HG02852 (cell line): ENCODE results near the gene FCGR3A.
"Not testable (repeated sequence)": the region's sequence is repeated elsewhere in the genome, so short reads cannot be mapped to it uniquely, and the experiment has no call there.

Experiments
- ATAC-seq: cut with Tn5 transposase; IDR thresholded peaks from one replicate; pipeline ENCODE4 v1.9.1; 2021; ENCODE audit warnings: mild to moderate bottlenecking, moderate library complexity; ENCODE audit not compliant: unreplicated experiment

The FCGR3A gene

DNA sequence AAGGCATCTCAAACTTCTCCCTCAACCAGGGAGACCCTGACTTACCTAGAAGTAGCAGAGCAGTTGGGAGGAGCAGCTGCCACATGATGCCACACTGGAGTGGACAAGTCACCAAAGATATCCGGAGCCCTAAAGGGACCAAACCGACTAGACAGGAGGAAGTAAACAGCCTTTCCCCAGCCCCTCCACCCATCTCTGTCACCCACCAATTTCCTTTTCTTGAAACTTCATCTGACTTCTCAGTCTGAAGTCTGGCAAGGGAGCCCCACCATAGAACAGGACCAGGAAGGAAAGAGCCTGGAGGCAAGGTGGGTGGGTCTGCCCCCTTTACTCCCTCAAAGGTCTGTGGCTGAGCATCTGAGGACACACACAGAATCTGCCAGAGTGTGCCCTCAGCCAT lies at the start of gene FCGR3A:
Gene FCGR3A, minus strand, starts transcription at position 167 of the 400 bp plus-strand sequence. Its CDS starts 82 bp downstream, at position 85.
- no peak for ATAC-seq

DNA sequence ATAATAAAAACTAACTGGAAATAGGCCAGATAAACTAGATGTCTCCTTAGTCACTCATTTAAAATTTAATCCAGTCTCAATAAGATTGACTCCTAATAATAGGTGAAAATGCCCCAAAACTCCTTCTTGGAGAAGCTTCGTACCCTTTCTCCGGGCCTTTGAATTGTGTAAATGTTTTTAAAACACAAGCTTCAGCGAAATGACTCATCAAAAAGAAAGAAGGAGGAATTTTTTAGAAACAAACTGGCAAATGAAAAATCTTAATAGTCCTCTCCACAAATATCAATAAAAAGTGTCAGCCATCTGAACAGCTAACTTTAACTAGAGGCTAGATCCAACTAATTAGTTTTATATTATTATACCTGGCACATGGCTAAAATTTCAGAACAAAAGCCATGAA lies 47.5 kb upstream of the FCGR3A start:
- ATAC-seq = not testable (repeated sequence)

DNA sequence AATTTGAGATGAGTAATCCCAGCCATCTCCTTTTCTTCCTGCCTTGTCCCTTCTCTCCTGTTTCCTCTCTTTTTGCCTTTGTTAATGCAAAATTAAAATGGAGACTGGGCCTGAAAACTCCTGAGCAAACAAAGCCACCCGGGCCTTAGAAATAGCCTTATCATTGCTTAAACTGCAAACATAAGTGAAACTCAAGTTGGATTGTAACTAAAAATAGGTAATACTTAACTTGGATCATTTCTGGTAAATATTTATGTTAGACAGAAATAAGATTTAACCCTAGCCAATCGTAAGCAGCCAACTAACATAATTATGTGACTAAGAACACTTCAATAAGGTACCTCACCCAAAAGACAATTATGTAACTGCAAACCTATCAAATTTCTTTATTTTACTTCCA lies 46.0 kb upstream of the FCGR3A start:
- not testable (repeated sequence) for ATAC-seq

DNA sequence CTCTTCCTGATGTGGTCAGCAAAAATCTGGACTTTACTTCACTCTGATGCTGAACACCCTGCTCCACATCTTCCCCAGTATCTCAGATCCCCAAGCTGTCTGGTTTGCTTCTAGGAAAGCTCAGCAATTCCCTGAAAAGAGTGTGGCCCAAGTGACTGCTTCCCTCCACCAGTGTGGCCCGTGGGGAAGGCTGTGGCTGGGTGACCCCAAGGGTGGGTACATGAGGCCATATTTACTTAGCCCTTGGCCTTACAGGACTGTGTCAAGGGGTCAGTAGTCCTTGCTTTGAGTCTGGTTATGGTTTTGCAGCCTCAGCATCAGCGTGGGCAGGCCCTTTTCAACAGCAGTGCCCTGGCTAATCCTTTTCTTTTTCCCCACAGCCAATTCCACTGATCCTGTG lies 45.6 kb upstream of the FCGR3A start:
- not testable (repeated sequence) for ATAC-seq

DNA sequence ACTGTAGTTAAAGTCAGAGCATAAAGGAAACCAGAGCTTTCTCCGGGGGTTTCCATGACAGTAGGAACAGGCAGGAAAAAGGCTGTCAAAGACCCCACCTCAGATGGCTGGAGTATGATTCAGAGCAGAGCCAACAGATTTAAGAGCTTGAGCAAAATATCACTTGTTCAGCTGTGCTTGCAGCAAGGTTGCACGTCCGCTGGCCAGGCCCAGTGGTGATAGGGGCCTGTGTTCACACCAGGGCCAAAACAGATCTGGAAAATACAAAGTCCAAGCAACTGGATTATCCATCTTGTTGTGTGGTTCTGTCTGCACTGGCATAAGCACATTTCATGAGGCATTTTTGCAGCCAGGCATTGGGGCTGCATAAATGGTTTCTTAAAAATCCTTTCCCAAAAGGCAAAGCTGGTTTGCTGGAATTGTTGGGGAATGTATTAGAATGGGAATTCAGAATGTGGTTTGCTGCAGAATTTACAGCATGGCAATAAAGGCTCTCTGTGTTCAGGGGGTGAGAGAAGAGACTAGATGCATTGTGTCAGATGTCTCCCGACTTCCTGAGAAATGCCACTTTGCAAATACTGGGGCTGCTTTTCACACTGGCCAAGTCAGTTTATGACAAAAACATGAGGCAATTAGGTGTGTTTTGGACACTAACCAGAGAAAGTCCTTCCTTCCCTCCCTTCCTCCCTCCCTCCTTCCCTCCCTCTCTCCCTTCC lies 44.8 kb upstream of the FCGR3A start:
- ATAC-seq = not testable (repeated sequence)

DNA sequence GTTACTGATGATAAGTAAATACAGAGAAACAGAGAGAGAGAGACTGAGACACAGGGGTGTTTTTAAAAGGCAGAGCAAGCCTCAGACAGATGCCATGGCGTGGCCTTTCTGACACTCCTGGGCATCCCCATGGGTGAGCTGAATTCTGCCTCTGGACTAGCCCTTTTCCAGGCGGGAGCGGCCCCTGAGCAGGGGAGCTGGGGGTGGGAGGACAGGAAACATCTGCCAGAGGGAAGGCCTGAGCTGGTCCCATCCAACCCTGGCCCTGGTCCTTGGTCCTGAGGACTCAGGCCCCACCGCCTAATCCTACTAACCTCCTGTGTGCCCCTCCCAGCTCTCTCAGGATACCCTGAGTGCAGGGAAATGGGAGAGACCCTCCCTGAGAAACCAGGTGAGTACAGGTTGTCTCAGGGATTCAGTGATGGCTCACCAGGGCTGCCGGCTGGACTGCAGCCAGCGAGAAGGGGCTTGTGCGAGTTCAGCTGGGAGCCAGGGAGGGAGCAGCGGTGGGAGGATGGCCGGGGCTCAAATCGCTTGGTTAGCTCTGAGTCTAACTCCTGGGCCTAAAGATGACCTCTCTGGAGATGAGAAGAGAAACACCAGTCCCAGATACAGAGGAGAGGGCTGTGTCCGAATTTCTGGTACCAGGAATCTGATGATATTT lies 43.6 kb upstream of the FCGR3A start:
- ATAC-seq = not testable (repeated sequence)

DNA sequence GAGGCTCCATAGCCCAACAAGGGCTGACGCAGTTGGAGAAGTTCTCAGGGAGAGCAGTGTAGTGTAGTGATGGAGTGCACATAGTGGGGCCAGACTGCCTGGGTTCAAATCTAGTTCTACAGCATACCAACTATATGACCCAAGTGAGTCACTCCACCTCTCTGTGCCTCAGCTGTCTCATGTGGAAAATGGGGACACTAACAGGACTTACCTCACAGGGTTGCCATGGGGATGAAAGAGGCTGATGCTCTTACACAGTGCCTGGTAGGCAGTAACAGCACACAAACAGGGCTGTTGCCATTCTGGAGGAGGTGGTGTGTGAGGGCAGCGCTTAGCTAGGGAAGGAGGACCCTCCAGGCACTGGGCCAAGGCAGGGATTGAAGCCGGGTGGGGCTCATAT lies 43.0 kb upstream of the FCGR3A start:
- ATAC-seq = not testable (repeated sequence)

DNA sequence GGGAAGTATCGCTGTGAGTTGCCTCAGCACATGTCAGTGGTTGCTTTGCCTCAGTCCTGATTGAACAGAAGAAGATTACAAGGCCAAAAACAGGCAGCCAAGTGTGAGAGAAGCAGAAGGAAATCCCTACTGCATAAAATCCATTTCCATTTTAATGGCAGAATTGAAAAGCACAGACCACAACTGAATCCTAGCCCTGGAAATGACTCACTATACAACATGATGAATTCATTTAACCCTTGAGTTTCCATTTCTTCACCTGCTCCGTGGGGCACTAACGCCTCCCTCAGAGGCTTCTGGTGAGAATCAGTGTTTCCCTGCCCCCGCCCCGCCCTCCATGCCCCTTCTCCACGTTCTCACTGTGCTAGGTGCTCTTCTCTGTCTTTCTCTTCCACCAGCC lies 40.3 kb upstream of the FCGR3A start:
- ATAC-seq = not testable (repeated sequence)

DNA sequence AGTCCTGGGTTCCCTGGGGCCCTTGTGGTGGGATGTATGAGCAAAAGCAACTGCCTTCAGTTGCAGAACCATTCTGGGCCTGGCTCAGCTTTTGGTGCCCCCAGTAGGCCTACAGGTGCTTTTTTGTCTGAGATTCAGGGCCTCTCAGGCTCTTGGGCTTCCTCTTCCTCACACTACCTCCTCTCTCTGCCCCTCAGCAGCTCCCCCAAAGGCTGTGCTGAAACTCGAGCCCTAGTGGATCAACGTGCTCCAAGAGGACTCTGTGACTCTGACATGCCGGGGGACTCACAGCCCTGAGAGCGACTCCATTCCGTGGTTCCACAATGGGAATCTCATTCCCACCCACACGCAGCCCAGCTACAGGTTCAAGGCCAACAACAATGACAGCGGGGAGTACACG lies 39.7 kb upstream of the FCGR3A start:
- ATAC-seq = not testable (repeated sequence)

DNA sequence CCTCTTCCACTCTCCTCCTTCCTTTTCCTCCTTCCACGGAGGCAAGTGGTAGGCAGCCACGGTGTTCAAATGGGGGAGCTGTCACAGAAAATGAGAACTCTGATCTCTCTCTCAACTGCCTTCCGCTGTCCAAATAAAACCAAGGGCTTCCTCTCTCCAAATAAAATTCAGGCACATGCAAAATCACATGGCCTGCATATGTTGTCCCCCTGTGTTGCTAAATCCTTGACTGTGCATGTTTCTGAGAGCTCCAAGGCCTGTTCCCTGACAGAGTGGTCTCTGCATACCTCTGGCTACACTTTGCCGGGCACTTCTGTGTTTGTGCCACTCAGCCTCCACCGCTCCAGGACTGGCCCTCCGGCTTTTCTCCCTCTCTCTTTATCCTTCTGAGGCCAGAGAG lies 39.0 kb upstream of the FCGR3A start:
- ATAC-seq = not testable (repeated sequence)

DNA sequence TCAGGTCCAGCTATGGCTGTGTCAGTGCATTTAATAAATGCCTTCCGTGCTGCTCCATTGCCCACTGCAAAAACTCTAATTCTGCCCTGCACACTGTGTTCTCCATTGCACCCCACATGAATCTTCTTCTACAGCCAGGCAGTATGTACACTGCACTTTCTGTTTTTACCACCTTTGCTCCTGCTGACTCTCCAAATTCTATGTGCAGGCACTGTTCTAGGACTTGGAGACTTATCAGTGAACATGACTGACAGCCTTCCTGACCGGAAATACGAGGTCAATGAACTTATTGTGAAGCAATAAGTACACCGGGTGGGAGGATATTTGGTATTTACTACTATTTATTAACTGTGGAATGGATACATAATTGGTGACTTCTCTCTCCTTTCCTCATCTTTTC lies 33.3 kb upstream of the FCGR3A start:
- ATAC-seq = not testable (repeated sequence)

DNA sequence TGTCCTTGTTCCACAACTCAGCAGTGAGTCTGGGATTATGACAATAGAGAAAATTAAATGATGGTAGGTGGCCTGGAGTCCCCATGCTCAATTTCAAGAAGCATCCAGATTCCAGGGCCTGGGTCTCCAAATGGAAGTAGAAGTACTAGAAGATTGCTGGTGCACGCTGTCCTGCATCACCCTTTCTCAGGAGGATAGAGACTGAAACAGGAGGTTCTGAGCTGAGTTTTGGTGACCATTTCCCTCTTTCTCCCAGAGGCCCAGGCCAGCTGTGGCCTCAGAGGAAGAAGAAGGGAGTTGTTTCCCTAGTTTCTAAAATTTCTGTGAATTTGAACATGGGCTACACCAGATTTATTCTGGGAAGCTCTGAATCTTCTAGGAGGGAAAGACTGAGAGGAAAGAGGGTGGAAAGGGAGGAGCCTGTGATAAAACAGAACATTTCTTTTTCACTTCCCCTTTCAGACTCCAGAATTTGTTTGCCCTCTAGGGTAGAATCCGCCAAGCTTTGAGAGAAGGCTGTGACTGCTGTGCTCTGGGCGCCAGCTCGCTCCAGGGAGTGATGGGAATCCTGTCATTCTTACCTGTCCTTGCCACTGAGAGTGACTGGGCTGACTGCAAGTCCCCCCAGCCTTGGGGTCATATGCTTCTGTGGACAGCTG lies 31.4 kb upstream of the FCGR3A start:
- ATAC-seq = peak; percentile 64

DNA sequence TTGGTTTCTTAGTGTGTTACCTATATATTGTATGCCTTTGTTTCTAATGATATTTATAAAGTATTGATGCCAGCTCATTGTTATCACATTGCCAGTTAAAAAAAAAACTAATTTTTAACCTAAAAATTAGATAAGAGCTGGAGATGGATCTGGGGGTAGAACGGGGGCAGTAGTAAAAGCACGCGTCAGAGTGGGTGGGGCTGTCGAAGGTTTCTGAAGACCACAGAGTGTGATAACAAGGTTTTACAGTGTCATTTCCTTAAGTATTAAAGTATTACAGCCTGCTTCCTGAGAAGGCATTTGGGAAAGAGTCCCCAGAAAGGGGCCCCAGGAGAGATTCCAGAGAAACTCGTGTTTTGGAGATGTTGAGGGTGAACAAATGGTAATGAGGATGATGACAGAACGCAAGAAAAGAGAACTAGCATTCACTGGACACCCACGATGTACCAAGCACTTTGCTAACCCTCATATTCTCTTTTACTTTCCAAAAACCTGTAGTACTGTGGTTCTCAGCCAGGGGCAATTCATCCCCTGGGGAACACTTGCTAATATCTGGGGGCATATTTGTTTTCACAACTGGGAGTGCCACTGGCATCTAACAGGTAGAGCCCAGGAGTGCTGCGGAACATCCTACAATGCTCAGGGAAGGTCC lies 30.4 kb upstream of the FCGR3A start:
- not testable (repeated sequence) for ATAC-seq

DNA sequence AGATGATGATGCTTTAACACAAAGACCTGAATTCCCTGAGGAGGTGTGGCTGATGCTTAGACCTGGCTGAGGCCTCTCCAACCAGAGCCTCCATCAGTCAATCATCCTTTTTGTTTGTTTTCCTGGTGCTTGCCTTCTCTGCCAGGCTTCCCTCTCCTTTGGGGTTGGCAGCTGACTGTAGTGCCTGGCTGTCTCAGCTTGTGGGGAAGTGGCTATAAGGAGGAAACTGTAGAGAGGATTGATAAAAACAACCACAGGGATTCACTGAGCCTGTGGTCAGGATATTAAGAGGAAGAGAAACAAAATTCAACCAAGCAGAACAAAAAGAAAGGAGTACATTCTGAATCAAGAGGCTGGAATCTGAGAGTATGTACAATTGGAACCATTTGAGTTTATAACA lies 27.1 kb upstream of the FCGR3A start:
- not testable (repeated sequence) for ATAC-seq

DNA sequence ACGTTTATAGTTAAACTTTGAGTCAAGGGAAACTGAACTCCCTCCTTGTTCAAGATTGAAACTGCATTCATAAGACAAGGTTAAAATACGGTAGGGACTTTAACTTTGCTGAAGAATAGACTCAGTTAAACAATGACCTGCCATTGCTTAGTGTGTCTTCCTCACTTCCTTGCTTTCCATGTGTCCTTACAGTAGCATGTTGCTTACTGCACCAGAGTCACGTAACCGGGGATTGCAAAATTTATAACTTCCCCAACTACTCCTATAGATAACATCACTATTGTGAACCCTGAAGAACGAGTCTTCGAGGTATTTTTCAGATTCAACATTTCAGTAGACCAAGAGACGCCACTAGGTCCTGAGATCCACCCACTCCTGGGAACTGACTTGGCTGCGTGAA lies 22.1 kb upstream of the FCGR3A start:
- ATAC-seq = not testable (repeated sequence)

DNA sequence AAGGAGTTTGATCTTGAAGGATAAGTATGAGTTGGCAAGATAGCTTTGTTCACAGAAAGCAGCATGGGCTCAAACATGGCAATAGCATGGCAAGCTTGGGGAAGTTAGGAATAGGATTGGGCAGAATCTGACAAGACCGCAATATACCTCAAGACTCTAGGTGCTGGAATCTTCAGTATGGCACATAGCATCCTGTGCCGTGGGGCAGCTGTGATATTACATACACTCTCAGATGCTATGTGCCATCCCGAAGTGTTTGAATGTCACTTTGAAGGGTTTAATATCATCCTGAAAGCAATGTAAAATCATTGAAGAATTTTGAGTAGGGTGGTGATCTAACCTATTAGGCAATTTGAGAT lies 17.0 kb upstream of the FCGR3A start:
- ATAC-seq = not testable (repeated sequence)

DNA sequence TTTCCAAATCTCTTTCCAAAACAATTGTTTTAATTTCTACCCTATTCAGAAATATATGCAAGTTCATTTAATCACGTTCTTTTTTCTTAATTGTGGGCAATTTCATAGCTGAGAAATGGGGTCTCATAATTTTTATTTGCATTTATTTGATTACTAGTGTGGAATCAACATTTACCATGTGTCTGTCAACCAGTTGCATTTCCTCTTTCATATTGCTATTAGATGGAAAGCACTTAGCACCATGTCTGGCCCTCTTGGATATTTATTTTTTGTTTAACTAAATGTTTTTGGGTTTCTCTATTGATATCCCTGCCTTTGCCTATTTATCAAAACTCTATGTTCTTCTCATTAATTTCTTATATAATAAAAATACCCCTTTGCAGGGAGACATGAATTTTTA lies 13.9 kb upstream of the FCGR3A start:
- not testable (repeated sequence) for ATAC-seq

DNA sequence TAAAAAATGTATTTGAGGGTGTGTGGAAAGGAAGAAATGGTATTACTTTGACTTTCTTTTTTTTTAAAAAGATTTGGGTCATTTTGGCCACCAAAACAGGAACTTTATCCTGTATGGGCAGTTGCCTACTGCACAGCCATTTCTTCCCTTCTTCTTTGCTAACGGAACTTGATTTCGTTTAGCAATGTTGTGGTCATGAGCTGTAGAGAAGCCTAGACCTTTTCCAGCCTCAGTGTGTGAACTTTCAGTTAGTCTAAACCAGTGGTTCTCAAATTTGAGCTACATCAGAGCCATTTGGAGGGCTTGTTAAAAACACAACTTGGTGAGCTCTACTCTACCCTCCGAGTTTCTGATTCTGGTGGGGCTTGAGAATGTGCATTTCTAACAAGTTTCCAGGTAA lies 12.8 kb upstream of the FCGR3A start:
- not testable (repeated sequence) for ATAC-seq

DNA sequence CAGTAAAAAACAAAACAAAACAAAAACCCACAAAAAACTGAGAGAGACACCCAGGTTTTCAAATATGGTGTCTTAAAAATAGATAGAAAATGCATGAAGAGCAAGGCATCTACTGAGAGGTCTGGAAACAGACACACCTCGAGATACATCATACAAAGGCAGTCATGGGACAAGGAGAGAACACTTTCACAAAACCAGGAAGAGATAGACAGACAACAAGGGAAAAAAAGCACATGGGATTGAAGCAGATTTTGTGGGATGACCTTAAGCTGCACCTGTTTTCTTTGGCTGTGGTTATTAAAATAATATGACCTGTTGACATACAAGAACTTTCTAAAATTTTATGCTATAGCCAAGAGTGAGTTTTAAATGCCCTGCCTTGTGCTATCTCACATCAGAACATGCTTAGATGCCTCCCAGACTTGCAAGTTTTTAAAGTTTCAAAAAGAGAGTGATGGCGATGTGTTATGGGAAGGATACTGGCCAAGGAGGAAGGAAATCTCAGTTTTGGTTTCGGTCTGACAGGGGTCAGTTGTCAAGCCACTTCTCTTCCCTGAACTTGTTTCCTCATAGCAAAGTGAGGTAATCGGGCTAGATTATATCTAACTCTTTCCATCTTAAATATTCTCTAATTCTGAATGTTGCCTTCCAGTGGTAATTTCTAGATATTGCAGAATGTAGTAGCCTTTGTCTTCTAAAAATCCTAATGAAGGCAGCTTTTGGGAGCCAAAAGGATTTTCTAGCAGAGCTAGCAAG lies 11.5 kb upstream of the FCGR3A start:
- ATAC-seq = not testable (repeated sequence)
